ENCODE data around the gene HRH2.

GRCh38 chr5:175614223-175614815 is 43.6 kb upstream of the HRH2 start:
- TF ChIP-seq CTCF (IDR thresholded peaks at IDR 0.05), result no peak
- no peak for TF ChIP-seq POLR2A (IDR thresholded peaks at IDR 0.05)
